Measurements from ENCODE around the gene STPG4.

Gene STPG4

DNA sequence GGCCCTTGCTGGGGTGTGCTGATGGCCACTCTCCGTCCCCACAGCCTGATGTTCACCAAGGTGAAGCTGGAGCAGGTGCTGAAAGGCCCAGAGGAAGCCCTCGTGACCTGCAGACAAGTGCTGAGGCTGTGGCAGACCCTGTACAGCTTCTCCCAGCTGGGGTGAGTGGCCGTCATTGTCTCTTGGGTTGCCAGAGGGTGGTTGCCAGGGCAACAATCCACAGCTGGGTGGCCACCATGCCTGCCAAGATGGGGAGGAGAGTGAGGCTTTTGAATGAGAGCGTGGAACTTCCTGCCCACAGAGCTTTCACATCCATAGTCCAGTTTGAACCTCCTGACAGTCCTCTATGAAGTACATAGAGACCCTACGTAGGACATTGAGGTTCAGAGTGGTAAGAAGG lies 108.8 kb downstream of the STPG4 start:
- H4K20me1 ChIP-seq (ENCODE audit: insufficient read depth) = no peaks in the 10 kb centered on the region
- H3K4me1 ChIP-seq (ENCODE audit: low read depth, poor library complexity, severe bottlenecking) = peaks cover 10% of the 10 kb centered on the region
- H3K9ac ChIP-seq = no peak overlapping the region
- H2AFZ ChIP-seq (ENCODE audit: low read depth) = no peak overlapping the region
- H3K4me2 ChIP-seq = no peak overlapping the region
- H3K4me3 ChIP-seq (IDR thresholded peaks at IDR 0.05; ENCODE audit: insufficient read depth, low read depth, low read length) = no peak overlapping the region
- H3K79me2 ChIP-seq (ENCODE audit: insufficient read depth, low read depth) = no peaks in the 10 kb centered on the region
- TF ChIP-seq, protein P1, sequence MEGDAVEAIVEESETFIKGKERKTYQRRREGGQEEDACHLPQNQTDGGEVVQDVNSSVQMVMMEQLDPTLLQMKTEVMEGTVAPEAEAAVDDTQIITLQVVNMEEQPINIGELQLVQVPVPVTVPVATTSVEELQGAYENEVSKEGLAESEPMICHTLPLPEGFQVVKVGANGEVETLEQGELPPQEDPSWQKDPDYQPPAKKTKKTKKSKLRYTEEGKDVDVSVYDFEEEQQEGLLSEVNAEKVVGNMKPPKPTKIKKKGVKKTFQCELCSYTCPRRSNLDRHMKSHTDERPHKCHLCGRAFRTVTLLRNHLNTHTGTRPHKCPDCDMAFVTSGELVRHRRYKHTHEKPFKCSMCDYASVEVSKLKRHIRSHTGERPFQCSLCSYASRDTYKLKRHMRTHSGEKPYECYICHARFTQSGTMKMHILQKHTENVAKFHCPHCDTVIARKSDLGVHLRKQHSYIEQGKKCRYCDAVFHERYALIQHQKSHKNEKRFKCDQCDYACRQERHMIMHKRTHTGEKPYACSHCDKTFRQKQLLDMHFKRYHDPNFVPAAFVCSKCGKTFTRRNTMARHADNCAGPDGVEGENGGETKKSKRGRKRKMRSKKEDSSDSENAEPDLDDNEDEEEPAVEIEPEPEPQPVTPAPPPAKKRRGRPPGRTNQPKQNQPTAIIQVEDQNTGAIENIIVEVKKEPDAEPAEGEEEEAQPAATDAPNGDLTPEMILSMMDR (conservative IDR thresholded peaks at IDR 0.05; ENCODE audit: low read depth, low read length) = no peak
- H3K27me3 ChIP-seq (ENCODE audit: insufficient read depth, low read depth) = no peaks in the 10 kb centered on the region
- H3K27ac ChIP-seq = no peak overlapping the region
- 0 out of 2 replicates have a peak, but pooled peaks cover 3% of the 10 kb centered on the region for H3K36me3 ChIP-seq (ENCODE audit: insufficient read depth)

DNA sequence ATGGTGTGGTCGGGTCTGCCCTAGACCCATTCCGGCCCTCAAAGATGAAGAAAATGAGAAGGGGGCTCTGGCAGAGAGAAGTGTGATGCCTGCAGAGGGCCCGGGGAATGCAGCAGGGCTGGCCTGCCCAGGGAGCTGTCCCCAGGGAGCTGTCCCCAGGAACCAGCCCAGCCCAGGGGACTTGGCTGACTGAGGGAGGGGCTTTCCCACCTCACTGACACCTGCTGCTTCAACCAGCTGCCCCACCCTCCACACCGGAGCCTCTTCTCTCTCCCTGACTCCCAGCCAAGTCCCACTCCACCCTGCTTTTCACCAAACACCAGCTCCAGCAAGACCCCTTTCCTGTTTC lies 111.2 kb downstream of the STPG4 start:
- H3K4me1 ChIP-seq (ENCODE audit: low read depth, poor library complexity, severe bottlenecking) = peaks cover 10% of the 10 kb centered on the region
- H3K27me3 ChIP-seq (ENCODE audit: insufficient read depth, low read depth) = no peaks in the 10 kb centered on the region
- H3K79me2 ChIP-seq (ENCODE audit: insufficient read depth, low read depth) = no peaks in the 10 kb centered on the region
- no peak overlapping the region for H3K9ac ChIP-seq
- no peak overlapping the region for H2AFZ ChIP-seq (ENCODE audit: low read depth)
- no peak overlapping the region for H3K4me2 ChIP-seq
- H4K20me1 ChIP-seq (ENCODE audit: insufficient read depth) = no peaks in the 10 kb centered on the region
- TF ChIP-seq, protein P1 (conservative IDR thresholded peaks at IDR 0.05; ENCODE audit: low read depth, low read length) = no peak
- no peaks in the 10 kb centered on the region for H3K36me3 ChIP-seq (ENCODE audit: insufficient read depth)
- H3K27ac ChIP-seq = no peak overlapping the region
- H3K4me3 ChIP-seq (IDR thresholded peaks at IDR 0.05; ENCODE audit: insufficient read depth, low read depth, low read length) = no peak overlapping the region

DNA sequence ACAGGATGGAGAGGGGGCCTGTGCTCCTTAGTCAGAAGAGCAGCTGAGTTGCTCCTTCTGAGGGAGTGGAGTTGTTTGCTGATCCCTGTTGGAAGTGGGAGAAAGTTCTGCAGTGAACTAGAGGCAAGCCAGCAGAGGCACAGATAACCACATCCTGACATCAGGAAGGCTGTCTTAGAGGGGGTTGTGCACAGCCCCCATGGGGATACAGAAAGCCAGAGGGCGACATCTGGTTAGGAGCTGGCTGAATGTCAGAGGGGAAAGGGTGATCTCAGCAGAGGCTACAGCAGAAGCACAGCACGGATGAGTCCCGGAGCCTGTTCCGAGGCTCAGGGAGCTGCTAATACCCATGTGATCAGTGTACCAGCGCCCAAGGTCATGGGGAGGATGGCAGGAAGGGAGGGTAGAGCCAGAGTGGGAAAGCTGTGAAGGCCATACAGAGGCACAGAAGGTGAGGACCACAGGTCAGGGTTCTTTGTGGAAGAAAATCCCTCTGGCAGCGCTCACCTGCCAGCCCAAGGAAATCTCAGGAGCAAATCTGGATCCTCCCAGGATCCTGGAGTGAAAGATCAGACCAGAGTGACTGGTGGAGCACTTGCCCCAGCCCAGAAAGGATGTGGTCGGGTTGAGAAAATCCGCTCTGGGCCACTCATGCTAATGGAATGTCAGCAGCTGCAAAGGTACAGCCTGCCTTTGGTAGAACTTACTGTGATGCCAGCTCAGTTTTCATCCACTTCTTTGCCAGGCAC lies 111.8 kb downstream of the STPG4 start:
- Histone ChIP-seq H3K4me2 (no peak overlapping the region), H3K79me2 (ENCODE audit: insufficient read depth, low read depth) (no peaks in the 10 kb centered on the region), H2AFZ (ENCODE audit: low read depth) (no peak overlapping the region), H4K20me1 (ENCODE audit: insufficient read depth) (no peaks in the 10 kb centered on the region), H3K27ac (no peak overlapping the region), H3K4me1 (ENCODE audit: low read depth, poor library complexity, severe bottlenecking) (peaks cover 10% of the 10 kb centered on the region), H3K4me3 (IDR thresholded peaks at IDR 0.05; ENCODE audit: insufficient read depth, low read depth, low read length) (no peak overlapping the region), H3K27me3 (ENCODE audit: insufficient read depth, low read depth) (no peaks in the 10 kb centered on the region), H3K36me3 (ENCODE audit: insufficient read depth) (no peaks in the 10 kb centered on the region), H3K9ac (no peak overlapping the region)
- TF ChIP-seq, protein P1 (conservative IDR thresholded peaks at IDR 0.05; ENCODE audit: low read depth, low read length) = no peak

DNA sequence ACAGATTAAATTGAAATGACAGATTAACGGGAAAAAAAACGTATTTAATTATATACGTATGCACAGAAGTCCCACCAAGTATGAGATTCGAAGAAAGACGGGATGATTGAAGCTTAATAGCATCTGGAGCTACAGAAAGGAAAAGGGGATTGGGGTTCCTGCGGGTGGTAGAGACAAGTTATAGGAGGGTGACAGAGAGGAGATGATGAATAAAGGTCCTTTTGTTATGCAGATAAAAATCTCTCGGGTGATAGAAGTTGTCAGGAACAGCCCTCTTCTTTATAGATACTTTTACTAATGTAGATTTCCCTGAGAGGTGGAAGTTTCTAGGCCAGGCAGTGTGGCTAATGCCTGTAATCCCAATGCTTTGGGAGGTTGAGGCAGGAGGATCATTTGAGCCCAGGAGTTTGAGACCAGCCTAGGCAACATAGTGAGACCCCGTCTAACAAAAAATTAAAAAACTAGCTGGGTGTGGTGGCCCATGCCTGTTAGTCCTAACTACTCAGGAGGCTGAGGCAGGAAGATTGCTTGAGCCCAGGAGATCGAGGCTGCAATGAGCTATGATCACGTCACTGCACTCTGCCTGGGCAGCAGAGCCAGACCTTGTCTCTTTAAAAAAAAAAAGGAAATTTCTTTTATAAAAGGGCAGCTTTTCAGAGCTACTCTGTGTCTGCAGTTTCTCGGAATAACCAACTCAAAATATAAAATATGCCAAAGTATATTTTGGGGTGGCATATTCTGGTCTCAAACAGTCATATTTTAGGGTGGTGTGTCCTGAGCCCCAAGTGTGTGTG lies 113.0 kb downstream of the STPG4 start:
- H3K36me3 ChIP-seq (ENCODE audit: insufficient read depth) = no peaks in the 10 kb centered on the region
- no peak overlapping the region for H3K4me3 ChIP-seq (IDR thresholded peaks at IDR 0.05; ENCODE audit: insufficient read depth, low read depth, low read length)
- TF ChIP-seq, protein P1 (conservative IDR thresholded peaks at IDR 0.05; ENCODE audit: low read depth, low read length) = no peak
- H3K79me2 ChIP-seq (ENCODE audit: insufficient read depth, low read depth) = no peaks in the 10 kb centered on the region
- H2AFZ ChIP-seq (ENCODE audit: low read depth) = no peak overlapping the region
- peaks cover 10% of the 10 kb centered on the region for H3K4me1 ChIP-seq (ENCODE audit: low read depth, poor library complexity, severe bottlenecking)
- H3K27me3 ChIP-seq (ENCODE audit: insufficient read depth, low read depth) = no peaks in the 10 kb centered on the region
- no peak overlapping the region for H3K4me2 ChIP-seq
- H4K20me1 ChIP-seq (ENCODE audit: insufficient read depth) = no peaks in the 10 kb centered on the region
- H3K27ac ChIP-seq = no peak overlapping the region
- no peak overlapping the region for H3K9ac ChIP-seq

Data from KMS-11 (cell line).